Keratinocyte (primary cell): ENCODE measurements around the gene PCDH10. TPM values are rescaled to one million over a fixed set of nuclear protein-coding genes. Genes with fewer than 3 reads are reported as not detected.

Experiments
- DNase-seq: peaks from one replicate; pipeline ENCODE4 v3.0.0-alpha.2; 2011; ENCODE audit warnings: low read depth, missing footprints, low spot score
- FAIRE-seq: peaks from 2 replicates; lab custom pipeline; 2011; peaks lifted over from hg19 to GRCh38; lab: Jason Lieb, UNC
- H2AFZ ChIP-seq: 2 replicates; pipeline ENCODE4 v1.6.0; 2012; ENCODE audit warnings: low read length, control low read depth, inconsistent platforms; ENCODE audit not compliant: control insufficient read depth
- H3K27ac ChIP-seq: 2 replicates; pipeline ENCODE4 v1.5.1; 2011; ENCODE audit warnings: low read length; ENCODE audit not compliant: control insufficient read depth, insufficient read depth
- H3K27me3 ChIP-seq: 3 replicates; pipeline ENCODE4 v1.6.0; 2011; ENCODE audit warnings: low read length; ENCODE audit not compliant: control insufficient read depth, insufficient read depth; ENCODE audit errors: extremely low read depth
- H3K36me3 ChIP-seq, 2 experiments: 2 replicates in 1 of 2; 3 replicates in 1 of 2; pipeline ENCODE4 v1.5.1; 2011; ENCODE audit warnings: low read length in 2 of 2, mild to moderate bottlenecking in 1 of 2; ENCODE audit not compliant: control insufficient read depth in 2 of 2, insufficient read depth in 2 of 2; ENCODE audit errors: extremely low read depth in 1 of 2
- H3K4me1 ChIP-seq: 3 replicates; pipeline ENCODE4 v1.5.1; 2011; ENCODE audit warnings: low read length; ENCODE audit not compliant: control insufficient read depth, insufficient read depth; ENCODE audit errors: extremely low read depth
- H3K4me2 ChIP-seq: 3 replicates; pipeline ENCODE4 v1.6.0; 2011; ENCODE audit warnings: low read depth, low read length; ENCODE audit not compliant: control insufficient read depth, insufficient read depth; ENCODE audit errors: extremely low read depth
- H3K4me3 ChIP-seq, 3 experiments: fragments of 200-600 bp in 1 of 3; sonication (generic) in 1 of 3; 2 replicates in 2 of 3; 3 replicates in 1 of 3; pipeline ENCODE4 v1.5.1; 2011 to 2016; ENCODE audit warnings: low read length in 3 of 3, mild to moderate bottlenecking in 3 of 3, control low read depth in 2 of 3, inconsistent platforms in 1 of 3, low read depth in 1 of 3, mixed read lengths in 1 of 3, mixed run types in 1 of 3, moderate library complexity in 1 of 3; ENCODE audit not compliant: control insufficient read depth in 2 of 3, insufficient read depth in 2 of 3; ENCODE audit errors: extremely low read depth in 1 of 3
- H3K79me2 ChIP-seq: 2 replicates; pipeline ENCODE4 v1.6.0; 2012; ENCODE audit warnings: low read length; ENCODE audit not compliant: control insufficient read depth, insufficient read depth
- H3K9ac ChIP-seq: 3 replicates; pipeline ENCODE4 v1.6.0; 2011; ENCODE audit warnings: low read length; ENCODE audit not compliant: control insufficient read depth, insufficient read depth; ENCODE audit errors: extremely low read depth
- H3K9me1 ChIP-seq: 3 replicates; pipeline ENCODE4 v1.6.0; 2011; ENCODE audit warnings: low read length; ENCODE audit not compliant: control insufficient read depth, insufficient read depth; ENCODE audit errors: extremely low read depth
- H3K9me3 ChIP-seq: 2 replicates; pipeline ENCODE4 v1.5.1; 2012; ENCODE audit warnings: low read depth, low read length; ENCODE audit not compliant: control insufficient read depth
- H4K20me1 ChIP-seq: 3 replicates; pipeline ENCODE4 v1.6.0; 2011; ENCODE audit warnings: low read length; ENCODE audit not compliant: control insufficient read depth, insufficient read depth; ENCODE audit errors: extremely low read depth
- EZH2 ChIP-seq: IDR thresholded peaks from one replicate; pipeline ENCODE4 v1.6.1; 2012; ENCODE audit warnings: inconsistent platforms, mild to moderate bottlenecking, low read length, moderate library complexity
- dilution Hi-C: fragments of 300-500 bp; cut with MboI; formaldehyde crosslinking; loops from one replicate; pipeline ENCODE4 v1.7.0; 2020; ENCODE audit warnings: low sequenced_read_pairs; ENCODE audit not compliant: extremely low pct_ligation_motif_present
- polyA plus RNA-seq, 5 experiments: library from polyadenylated mRNA; depleted of rRNA in 3 of 5; stranded (reverse) in 3 of 5; stranded (forward) in 1 of 5; unstranded in 1 of 5; fragments of >200 nt; gene quantifications; 1 replicate in 1 of 5; 2 replicates in 3 of 5; 3 replicates in 1 of 5; pipeline versions ENCODE4 v1.2.1 to v1.2.3, GENCODE V29; 2011 to 2012; ENCODE audit warnings: missing spikeins in 2 of 5, low read depth in 1 of 5, low replicate concordance in 1 of 5
- TF ChIP-seq, protein P1 (sequence below), 3 experiments: IDR thresholded peaks in 1 of 3; conservative IDR thresholded peaks in 1 of 3; optimal IDR thresholded peaks in 1 of 3; 2 replicates in 2 of 3; 3 replicates in 1 of 3; pipeline versions ENCODE3 to v1.5.1; 2011; ENCODE audit warnings: low read length in 3 of 3, mild to moderate bottlenecking in 3 of 3, moderate library complexity in 2 of 3, control low read depth in 1 of 3, inconsistent platforms in 1 of 3; ENCODE audit not compliant: insufficient read depth in 2 of 3; ENCODE audit errors: extremely low read depth in 1 of 3

Gene PCDH10
- polyA plus RNA-seq, 1 donor (not counting 4 experiments of a cell fraction or from before 2014, with no cell fraction given): not detected

DNA sequence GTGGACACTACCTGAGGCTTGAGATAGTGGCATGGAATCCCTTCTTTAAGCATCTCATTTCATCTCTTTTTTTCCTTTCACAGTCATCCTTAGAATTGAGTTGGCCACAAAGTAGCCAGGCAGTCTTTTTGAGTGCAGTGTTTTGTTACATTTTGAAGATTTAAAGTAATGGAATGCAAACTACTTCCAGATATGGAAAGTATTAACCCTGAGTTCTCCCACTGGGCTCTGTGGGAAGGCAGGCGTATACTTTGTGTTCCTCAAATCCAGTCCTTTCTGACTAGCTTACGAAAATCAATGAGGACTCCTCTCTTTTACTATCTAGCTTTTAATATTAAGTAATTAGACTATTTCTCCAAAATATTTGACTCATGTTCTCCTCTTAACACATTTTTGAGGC lies 29.9 kb downstream of the PCDH10 start:
- no peak for FAIRE-seq
- H3K36me3 ChIP-seq: no peaks in the 10 kb centered on the region
- H3K4me2 ChIP-seq: no peak overlapping the region
- H3K27me3 ChIP-seq: no peaks in the 10 kb centered on the region
- TF ChIP-seq, protein P1, sequence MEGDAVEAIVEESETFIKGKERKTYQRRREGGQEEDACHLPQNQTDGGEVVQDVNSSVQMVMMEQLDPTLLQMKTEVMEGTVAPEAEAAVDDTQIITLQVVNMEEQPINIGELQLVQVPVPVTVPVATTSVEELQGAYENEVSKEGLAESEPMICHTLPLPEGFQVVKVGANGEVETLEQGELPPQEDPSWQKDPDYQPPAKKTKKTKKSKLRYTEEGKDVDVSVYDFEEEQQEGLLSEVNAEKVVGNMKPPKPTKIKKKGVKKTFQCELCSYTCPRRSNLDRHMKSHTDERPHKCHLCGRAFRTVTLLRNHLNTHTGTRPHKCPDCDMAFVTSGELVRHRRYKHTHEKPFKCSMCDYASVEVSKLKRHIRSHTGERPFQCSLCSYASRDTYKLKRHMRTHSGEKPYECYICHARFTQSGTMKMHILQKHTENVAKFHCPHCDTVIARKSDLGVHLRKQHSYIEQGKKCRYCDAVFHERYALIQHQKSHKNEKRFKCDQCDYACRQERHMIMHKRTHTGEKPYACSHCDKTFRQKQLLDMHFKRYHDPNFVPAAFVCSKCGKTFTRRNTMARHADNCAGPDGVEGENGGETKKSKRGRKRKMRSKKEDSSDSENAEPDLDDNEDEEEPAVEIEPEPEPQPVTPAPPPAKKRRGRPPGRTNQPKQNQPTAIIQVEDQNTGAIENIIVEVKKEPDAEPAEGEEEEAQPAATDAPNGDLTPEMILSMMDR (optimal IDR thresholded peaks at IDR 0.05 in 1 of 3, IDR thresholded peaks at IDR 0.05 in 1 of 3, conservative IDR thresholded peaks at IDR 0.05 in 1 of 3; ENCODE audit: extremely low read depth in 1 of 3, insufficient read depth in 2 of 3, low read length in 3 of 3): no peak
- no peak for TF ChIP-seq EZH2
- H3K9ac ChIP-seq: no peak overlapping the region
- no peak overlapping the region for H2AFZ ChIP-seq
- dilution Hi-C loops: no loop called here
- no peaks in the 10 kb centered on the region for H3K79me2 ChIP-seq
- no peaks in the 10 kb centered on the region for H3K9me1 ChIP-seq
- H3K4me3 ChIP-seq: no peak overlapping the region
- DNase-seq: no peak
- H3K4me1 ChIP-seq: no peaks in the 10 kb centered on the region
- no peaks in the 10 kb centered on the region for H3K9me3 ChIP-seq
- no peak overlapping the region for H3K27ac ChIP-seq
- no peaks in the 10 kb centered on the region for H4K20me1 ChIP-seq

DNA sequence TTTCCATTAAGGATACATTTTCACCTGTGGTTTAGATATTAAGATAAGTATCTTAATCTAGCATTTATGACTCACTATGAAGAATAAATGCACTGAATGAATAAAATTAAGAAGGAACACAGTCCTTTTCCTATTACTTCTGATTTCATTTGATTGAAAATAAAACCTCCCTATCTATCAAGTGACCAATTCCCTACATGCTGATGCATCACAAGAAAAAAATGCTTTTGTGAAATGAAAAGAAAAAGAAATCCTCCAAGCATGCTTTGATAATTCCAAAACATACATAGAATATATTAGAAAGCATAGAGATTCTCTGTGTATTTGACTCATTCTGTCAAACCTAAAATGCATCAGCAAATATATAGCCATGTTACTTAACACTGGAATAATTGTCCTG lies 37.1 kb downstream of the PCDH10 start:
- Histone ChIP-seq H3K36me3 (no peaks in the 10 kb centered on the region), H3K9me3 (no peaks in the 10 kb centered on the region), H3K4me1 (no peaks in the 10 kb centered on the region), H3K4me2 (no peak overlapping the region), H3K4me3 (no peak overlapping the region), H3K27ac (no peak overlapping the region), H3K27me3 (no peaks in the 10 kb centered on the region), H2AFZ (no peak overlapping the region), H3K79me2 (no peaks in the 10 kb centered on the region), H3K9ac (no peak overlapping the region), H4K20me1 (no peaks in the 10 kb centered on the region), H3K9me1 (no peaks in the 10 kb centered on the region)
- TF ChIP-seq EZH2: no peak
- TF ChIP-seq, protein P1 (optimal IDR thresholded peaks at IDR 0.05 in 1 of 3, IDR thresholded peaks at IDR 0.05 in 1 of 3, conservative IDR thresholded peaks at IDR 0.05 in 1 of 3; ENCODE audit: extremely low read depth in 1 of 3, insufficient read depth in 2 of 3, low read length in 3 of 3): no peak
- FAIRE-seq (no peak), DNase-seq (no peak)
- dilution Hi-C loops: no loop called here
